Dendritic cell treated with granulocyte-macrophage colony-stimulating factor and Interleukin-4, amounts not matched to agents 40 ng/mL and 50 ng/mL, for 4 days (primary cell): ENCODE measurements around the gene HRH1.

Experiments used
- H3K27ac Mint-ChIP-seq: one replicate; pipeline ENCODE4 v1.8.0; 2022; ENCODE audit warnings: mild to moderate bottlenecking, mixed read lengths
- H3K27me3 Mint-ChIP-seq: one replicate; pipeline ENCODE4 v1.8.0; 2022; ENCODE audit warnings: mild to moderate bottlenecking, mixed read lengths
- H3K36me3 Mint-ChIP-seq: one replicate; pipeline ENCODE4 v1.8.0; 2022; ENCODE audit warnings: low read depth, mixed read lengths
- H3K4me1 Mint-ChIP-seq: one replicate; pipeline ENCODE4 v1.8.0; 2022; ENCODE audit warnings: low read depth, mixed read lengths
- H3K4me3 Mint-ChIP-seq: one replicate; pipeline ENCODE4 v1.8.0; 2022; ENCODE audit warnings: mild to moderate bottlenecking, moderate library complexity, mixed read lengths
- H3K9me3 Mint-ChIP-seq: one replicate; pipeline ENCODE4 v1.8.0; 2022; ENCODE audit warnings: mixed read lengths
- intact Hi-C: fragments of 100-400 bp; cut with micrococcal nuclease; formaldehyde crosslinking; loops from one replicate; pipeline ENCODE4 v1.15.0; 2022

HRH1 gene

DNA sequence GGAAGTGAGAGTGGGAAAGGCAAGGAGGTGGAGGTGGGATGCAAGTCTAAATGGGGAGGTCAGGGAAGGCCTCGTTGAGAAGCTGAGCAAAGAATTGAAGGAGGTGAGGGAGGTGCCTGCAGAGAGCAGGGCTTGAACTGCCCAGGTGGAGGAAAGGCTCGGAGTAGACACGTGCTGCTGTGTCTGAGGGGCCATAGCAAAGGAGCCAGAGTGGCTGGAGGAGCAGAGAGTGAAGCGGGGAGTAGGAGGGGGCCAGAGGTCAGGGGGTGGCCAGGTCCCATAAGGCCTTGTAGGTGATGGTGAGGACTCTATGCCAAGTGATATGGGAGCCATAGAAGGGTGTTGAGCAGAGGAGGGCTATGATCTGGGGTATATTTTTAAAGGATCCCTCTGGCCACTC lies 21.4 kb upstream of the HRH1 start:
- Mint-ChIP-seq H3K27me3 (peaks cover 6% of the 10 kb centered on the region), H3K9me3 (no peaks in the 10 kb centered on the region), H3K4me3 (no peak overlapping the region), H3K36me3 (no peaks in the 10 kb centered on the region), H3K4me1 (peaks cover 11% of the 10 kb centered on the region), H3K27ac (no peak overlapping the region)
- intact Hi-C loops = no loop called here

DNA sequence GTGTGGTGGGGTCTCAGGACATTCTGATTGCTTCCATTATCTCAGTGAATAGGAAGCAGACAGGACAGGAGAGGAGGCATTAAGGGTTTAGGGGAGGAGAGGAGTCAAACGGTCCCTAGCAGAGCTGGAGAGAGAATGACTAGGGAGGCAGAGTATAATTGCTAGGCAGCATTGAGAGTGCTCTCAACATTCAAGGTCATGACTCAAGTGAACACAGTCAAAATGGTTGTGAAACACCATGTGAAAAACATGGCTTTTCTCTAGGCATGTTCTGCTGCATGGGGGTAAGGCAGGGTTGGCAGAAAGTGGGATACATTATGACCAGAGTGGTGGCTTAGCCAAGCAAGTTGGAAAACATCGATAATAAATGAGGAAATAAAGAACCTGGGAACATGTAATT lies 19.5 kb upstream of the HRH1 start:
- H3K9me3 Mint-ChIP-seq = no peaks in the 10 kb centered on the region
- no peak overlapping the region for H3K4me3 Mint-ChIP-seq
- peaks cover 3% of the 10 kb centered on the region for H3K27me3 Mint-ChIP-seq
- no peak overlapping the region for H3K27ac Mint-ChIP-seq
- intact Hi-C loops = no loop called here
- peaks cover 21% of the 10 kb centered on the region for H3K4me1 Mint-ChIP-seq
- H3K36me3 Mint-ChIP-seq = no peaks in the 10 kb centered on the region

DNA sequence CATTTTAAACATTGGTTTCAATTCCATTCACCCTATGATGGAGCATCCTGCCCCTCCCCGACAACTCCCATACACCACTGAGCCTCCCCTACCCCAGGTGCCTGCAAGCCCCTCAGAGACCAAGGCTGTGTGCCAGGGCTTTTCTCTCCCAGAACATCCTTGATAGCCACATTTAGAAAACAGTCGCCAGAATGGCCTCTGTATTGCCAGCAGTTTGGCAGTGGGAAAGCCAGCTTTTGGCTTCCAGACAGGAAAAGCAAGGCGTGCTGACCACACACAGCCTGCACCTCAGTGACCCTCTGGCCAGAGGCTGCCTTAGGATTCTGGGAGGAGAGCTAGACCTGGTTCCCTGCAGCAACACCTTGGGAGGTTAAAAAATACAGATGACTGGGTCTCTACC lies 18.2 kb upstream of the HRH1 start:
- H3K36me3 Mint-ChIP-seq = no peaks in the 10 kb centered on the region
- H3K27me3 Mint-ChIP-seq = peaks cover 3% of the 10 kb centered on the region
- intact Hi-C loops = no loop called here
- no peaks in the 10 kb centered on the region for H3K9me3 Mint-ChIP-seq
- no peak overlapping the region for H3K27ac Mint-ChIP-seq
- H3K4me1 Mint-ChIP-seq = peaks cover 34% of the 10 kb centered on the region
- no peak overlapping the region for H3K4me3 Mint-ChIP-seq

DNA sequence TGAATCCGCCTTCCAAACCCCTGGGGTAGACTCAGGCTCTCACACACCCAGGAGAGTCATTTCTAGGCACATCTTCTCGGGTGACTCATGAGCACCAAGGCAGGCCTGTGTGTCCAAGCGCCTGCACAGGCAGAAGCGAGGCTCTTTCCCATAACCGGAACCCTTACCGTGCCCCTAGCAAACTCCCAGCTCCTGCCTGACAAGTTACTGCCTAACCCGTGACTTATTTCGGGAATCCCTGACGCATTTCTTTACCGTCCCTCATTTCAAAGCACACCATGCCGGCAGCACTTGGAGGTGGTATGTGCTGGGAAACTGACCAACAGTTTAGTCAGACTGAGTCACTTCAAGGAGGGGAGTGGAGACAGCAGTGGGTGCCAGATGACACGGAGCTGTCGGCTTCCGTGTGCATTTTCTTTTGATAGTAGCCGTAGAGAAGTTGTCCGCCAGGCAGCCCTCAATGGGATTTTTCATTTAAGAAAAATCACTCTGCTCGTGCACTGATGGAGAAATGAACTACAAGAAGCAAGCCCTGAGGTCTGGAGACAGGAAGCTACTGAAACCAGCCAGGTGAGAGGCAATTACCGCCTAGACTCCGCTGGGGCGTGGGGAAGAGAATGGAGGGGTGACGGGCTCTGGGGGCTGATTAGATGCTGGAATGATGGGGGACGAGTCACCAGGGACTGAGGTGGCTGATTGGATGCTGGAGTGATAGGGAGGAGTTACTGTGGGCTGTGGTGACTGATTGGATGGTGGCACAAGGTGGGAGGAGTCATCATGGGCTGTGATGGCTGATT lies 17.3 kb upstream of the HRH1 start:
- H3K36me3 Mint-ChIP-seq = no peaks in the 10 kb centered on the region
- no peak overlapping the region for H3K4me3 Mint-ChIP-seq
- peak overlapping the region; percentile 45 for H3K27ac Mint-ChIP-seq
- intact Hi-C loops = no loop called here
- H3K27me3 Mint-ChIP-seq = peaks cover 3% of the 10 kb centered on the region
- no peaks in the 10 kb centered on the region for H3K9me3 Mint-ChIP-seq
- peaks cover 43% of the 10 kb centered on the region for H3K4me1 Mint-ChIP-seq

DNA sequence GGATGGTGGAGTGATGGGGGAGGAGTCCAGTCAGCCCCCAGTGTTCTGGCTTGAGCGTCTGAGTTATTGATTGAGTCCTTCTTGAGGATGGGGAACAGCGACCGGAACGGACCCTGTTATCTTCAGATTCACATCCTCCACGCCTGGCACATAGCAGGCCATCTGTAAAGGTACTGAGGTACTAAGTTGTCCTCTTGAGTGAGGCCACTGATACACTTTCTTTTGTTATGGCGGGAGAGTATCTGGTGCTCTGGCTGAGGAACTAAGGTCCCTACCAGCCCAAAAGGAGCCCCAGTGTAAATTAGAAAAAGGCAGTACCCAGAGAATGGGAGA lies 16.7 kb upstream of the HRH1 start:
- peaks cover 49% of the 10 kb centered on the region for H3K4me1 Mint-ChIP-seq
- no peaks in the 10 kb centered on the region for H3K9me3 Mint-ChIP-seq
- H3K4me3 Mint-ChIP-seq = no peak overlapping the region
- peaks cover 3% of the 10 kb centered on the region for H3K27me3 Mint-ChIP-seq
- H3K36me3 Mint-ChIP-seq = no peaks in the 10 kb centered on the region
- intact Hi-C loops = no loop called here
- H3K27ac Mint-ChIP-seq = peak overlapping the region; percentile 45

DNA sequence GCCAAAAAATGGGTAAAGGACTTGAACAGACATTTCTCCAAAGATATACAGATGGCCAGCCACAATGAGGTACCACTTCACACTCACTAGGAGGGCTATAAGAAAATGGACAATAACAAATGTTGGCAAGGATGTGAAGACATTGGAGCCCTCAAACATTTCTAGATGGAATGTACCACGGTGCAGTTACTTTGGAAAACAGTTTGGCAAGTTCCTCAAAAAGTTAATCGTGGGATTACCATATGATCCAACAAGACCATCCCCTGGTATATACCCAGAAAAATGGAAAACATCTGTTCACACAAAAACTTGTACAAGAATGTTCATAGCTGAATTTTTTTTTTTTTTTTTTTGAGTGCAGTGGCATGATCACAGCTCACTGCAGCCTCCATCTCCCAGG lies 15.9 kb upstream of the HRH1 start:
- intact Hi-C loops = no loop called here
- H3K4me3 Mint-ChIP-seq = no peak overlapping the region
- no peaks in the 10 kb centered on the region for H3K9me3 Mint-ChIP-seq
- H3K27me3 Mint-ChIP-seq = peaks cover 6% of the 10 kb centered on the region
- H3K36me3 Mint-ChIP-seq = no peaks in the 10 kb centered on the region
- H3K27ac Mint-ChIP-seq = no peak overlapping the region
- H3K4me1 Mint-ChIP-seq = peaks cover 57% of the 10 kb centered on the region

DNA sequence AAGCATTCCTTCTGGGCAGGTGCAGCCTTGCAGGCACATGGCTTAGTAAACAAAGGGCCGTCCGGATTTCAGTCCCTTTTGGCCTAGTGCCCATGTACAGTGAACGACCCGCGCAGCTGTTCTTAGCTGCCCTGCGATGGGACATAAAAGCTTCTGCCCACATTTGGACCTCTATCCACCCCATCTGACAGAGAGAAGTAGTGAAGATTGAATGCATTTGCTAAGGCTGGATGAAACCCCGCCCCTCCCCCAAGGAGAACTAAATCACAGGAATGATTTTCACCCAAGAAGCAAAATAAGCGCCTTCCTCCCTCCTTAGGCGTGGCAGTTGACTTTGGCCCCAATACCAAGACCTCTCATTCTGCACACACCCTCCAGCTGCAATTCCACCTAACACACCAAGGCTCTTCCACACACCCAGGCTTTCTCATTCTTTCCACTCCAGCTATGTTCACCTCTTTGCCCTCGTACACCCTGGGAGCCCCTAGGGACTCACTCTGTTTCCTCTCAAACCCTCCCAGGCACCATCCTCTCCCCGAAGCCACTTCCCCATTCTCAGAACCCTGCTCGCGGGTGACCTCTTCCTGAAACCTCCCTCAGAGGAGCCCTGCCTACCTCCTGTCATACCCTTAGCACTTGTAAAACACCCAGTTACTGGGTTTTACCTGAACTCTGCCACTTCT lies 14.1 kb upstream of the HRH1 start:
- no peaks in the 10 kb centered on the region for H3K9me3 Mint-ChIP-seq
- peak overlapping the region; percentile 88 for H3K27ac Mint-ChIP-seq
- H3K4me1 Mint-ChIP-seq = peaks cover 75% of the 10 kb centered on the region
- H3K4me3 Mint-ChIP-seq = peak overlapping the region; percentile 57
- intact Hi-C loops = loop anchor here (5.0 kb wide), 1 partner anchor 63 kb away; no protein-coding TSS in a partner anchor
- H3K36me3 Mint-ChIP-seq = no peaks in the 10 kb centered on the region
- H3K27me3 Mint-ChIP-seq = peaks cover 9% of the 10 kb centered on the region

DNA sequence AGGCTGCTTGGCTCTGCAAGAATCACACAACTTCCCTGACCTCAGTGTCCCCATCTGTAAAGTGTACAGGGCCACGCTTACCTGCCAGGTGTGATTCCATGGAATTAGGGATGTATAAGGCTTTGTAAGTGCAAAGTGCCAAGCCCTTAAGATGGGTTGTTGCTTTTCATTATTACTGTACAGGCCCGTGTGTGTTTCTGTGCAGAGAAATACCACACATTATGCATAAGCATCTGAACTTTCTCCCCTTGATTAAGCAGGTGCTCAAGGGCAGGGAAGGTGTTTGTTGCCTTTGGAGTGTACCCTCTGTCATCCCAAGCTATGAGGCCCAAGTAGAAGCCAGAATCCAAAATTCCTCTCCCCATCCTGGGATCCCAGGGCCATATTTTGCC lies 13.6 kb upstream of the HRH1 start:
- Mint-ChIP-seq H3K27me3 (peaks cover 10% of the 10 kb centered on the region), H3K9me3 (no peaks in the 10 kb centered on the region), H3K27ac (peak overlapping the region; percentile 88), H3K4me1 (peaks cover 80% of the 10 kb centered on the region), H3K4me3 (peak overlapping the region; percentile 57), H3K36me3 (no peaks in the 10 kb centered on the region)
- intact Hi-C loops = loop anchor here (5.0 kb wide), 1 partner anchor 63 kb away; no protein-coding TSS in a partner anchor

DNA sequence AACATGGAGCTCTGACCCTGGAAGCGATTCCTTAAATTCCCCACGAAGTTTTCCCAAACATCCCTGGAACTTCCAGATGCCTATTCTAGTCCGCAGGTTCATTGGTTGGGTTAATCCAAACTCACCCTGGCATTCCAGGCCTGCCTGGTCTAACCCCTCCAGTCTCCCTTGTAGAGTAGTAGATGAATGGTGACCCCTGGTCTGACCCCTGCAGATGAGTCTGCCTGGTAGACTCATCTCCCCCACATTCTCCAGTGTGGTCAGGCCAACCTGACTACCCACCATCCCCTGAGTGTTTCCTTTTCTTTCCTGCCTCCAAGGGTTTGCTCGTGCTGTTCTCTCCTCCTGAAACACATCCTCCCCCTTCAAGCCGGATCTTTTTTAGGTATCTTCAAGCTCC lies 10.8 kb upstream of the HRH1 start:
- no peak overlapping the region for H3K4me3 Mint-ChIP-seq
- H3K4me1 Mint-ChIP-seq = peaks cover 90% of the 10 kb centered on the region
- peaks cover 8% of the 10 kb centered on the region for H3K9me3 Mint-ChIP-seq
- H3K36me3 Mint-ChIP-seq = peaks cover 10% of the 10 kb centered on the region
- peaks cover 7% of the 10 kb centered on the region for H3K27me3 Mint-ChIP-seq
- H3K27ac Mint-ChIP-seq = peak overlapping the region; percentile 88
- intact Hi-C loops = loop anchor here (5.0 kb wide), 1 partner anchor 66 kb away; no protein-coding TSS in a partner anchor

DNA sequence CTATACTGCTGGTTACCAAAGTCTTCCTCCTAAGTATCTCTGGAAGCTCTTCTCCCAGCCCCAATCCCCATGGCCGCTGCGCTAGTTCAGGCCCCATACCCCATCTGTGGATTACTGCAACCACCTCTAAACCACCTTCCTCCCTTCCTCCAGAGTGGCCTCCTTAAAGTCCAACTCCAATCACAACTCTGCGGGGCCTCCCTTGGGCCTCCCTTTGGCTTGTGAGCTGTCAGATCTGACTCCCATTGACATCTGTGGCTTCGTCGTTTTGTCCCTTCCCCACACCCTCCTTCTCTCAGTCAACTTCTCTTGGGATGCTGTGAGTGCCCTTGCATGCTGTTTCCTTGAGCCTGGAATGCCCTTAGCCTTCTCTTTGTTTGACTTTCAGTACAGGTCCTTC lies 9.3 kb upstream of the HRH1 start:
- H3K4me3 Mint-ChIP-seq = no peak overlapping the region
- peaks cover 12% of the 10 kb centered on the region for H3K36me3 Mint-ChIP-seq
- H3K27ac Mint-ChIP-seq = peak overlapping the region; percentile 88
- H3K27me3 Mint-ChIP-seq = peaks cover 7% of the 10 kb centered on the region
- peaks cover 95% of the 10 kb centered on the region for H3K4me1 Mint-ChIP-seq
- H3K9me3 Mint-ChIP-seq = peaks cover 9% of the 10 kb centered on the region
- intact Hi-C loops = loop anchor here (5.0 kb wide), 1 partner anchor 68 kb away; no protein-coding TSS in a partner anchor

DNA sequence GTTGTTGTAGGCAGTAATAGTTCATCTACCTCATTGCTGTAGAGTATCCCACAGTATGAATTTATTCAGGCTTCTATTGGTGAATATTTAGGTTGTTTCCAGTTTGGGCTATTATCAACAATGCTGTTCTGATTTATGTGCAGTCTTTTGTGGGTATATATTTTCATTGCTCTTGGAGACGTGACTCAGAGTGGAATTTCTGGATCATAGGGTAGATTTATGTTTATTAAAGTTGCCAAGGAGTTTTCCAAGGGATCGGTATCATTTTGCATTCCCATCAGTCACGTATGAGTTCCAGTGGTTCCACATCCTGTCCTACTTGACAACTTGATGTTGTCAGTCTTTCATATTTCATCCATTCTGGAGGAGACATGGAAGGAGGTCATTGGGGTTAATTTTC lies 8.4 kb upstream of the HRH1 start:
- Mint-ChIP-seq H3K36me3 (peaks cover 12% of the 10 kb centered on the region), H3K4me3 (no peak overlapping the region), H3K27ac (peak overlapping the region; percentile 34), H3K4me1 (peaks cover 95% of the 10 kb centered on the region), H3K27me3 (peaks cover 7% of the 10 kb centered on the region), H3K9me3 (peaks cover 9% of the 10 kb centered on the region)
- intact Hi-C loops = no loop called here

DNA sequence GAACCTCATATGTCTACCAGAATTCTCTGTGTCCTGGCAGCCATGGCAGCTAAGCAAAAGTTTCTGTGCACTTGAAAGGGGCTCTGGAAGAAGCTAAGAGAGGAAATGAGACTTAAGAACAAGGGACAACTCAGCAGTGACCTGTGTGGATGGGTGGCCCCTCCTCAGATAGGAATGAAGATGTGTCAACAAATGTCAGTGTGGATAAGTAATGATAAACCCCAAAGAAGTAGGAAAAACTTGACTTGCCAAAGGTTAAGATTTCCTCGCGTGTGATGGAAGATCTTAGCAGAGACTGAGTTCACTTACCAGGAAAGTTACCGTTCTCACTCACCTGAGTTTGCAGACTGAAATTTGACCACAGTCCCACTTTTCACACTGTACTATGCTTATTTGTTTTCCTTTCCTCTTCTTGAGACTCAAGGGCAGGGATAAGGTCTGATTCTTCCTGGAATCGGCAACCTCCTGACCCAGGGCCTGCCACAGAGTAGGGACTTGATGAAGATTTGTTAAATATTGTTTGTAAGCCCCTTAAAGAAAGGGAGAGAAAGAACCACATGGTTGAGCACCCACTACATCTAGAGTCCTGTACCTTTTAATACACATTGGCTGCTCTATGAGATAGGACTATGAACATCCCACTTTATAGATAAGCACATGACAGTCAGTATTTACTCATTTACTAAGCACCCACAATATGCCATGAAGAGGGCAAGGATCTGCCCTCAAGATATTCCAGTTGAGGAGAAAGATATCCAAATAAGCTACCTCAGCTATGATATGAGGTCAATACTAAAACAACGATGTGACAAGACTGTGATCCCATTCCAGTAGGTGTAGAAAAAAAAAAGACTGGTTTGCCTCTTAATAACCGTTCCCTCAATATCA lies 7.3 kb upstream of the HRH1 start:
- Mint-ChIP-seq H3K9me3 (peaks cover 9% of the 10 kb centered on the region), H3K4me1 (peaks cover 95% of the 10 kb centered on the region), H3K4me3 (no peak overlapping the region), H3K36me3 (peaks cover 12% of the 10 kb centered on the region), H3K27ac (peak overlapping the region; percentile 77), H3K27me3 (peaks cover 7% of the 10 kb centered on the region)
- intact Hi-C loops = no loop called here

DNA sequence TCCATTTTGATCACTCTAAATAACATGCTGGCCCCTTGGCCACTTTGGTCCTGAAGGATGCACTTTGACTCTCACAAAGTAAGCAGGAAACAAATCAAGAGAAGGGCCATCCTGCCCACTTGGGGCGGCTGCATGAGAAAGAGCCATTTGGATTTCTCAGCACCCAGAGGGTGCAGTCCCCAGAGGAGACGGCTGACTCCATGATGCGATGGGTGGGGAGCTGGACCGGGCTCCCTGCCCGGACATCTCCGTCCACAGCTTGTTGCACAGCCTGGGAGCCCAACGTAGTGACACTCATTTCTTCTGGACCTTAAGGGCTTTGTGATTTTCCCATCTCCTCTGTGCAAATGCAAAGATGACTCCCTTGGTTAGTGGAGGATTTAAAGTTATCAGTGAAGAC lies 4.0 kb upstream of the HRH1 start:
- Mint-ChIP-seq H3K36me3 (peaks cover 20% of the 10 kb centered on the region), H3K4me1 (peaks cover 84% of the 10 kb centered on the region), H3K4me3 (no peak overlapping the region), H3K27ac (peak overlapping the region; percentile 81), H3K9me3 (peaks cover 9% of the 10 kb centered on the region), H3K27me3 (peaks cover under 1% of the 10 kb centered on the region)
- intact Hi-C loops = no loop called here

DNA sequence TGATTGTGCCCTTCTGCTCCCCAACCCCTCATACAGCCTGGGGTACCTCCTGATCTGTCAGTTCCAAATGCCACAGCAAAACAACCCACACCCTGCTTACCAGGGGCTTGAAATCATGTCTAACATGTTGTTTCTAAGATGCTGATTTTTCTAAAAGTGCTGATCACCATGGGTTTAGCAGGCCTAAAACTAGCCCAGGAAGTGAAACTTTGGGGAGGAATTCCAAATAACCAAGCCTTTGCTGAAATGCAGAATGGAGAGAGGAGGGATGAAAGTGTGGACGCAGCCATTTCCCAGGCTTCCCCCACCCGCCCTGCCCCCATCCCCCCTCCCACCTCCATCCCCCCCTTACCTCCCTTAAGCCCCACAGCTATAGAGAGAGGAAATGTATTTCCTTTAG lies 2.0 kb upstream of the HRH1 start:
- Mint-ChIP-seq H3K36me3 (peaks cover 40% of the 10 kb centered on the region), H3K27ac (peak overlapping the region; percentile 81), H3K4me3 (peak overlapping the region; percentile 51), H3K9me3 (peaks cover 9% of the 10 kb centered on the region), H3K4me1 (peaks cover 81% of the 10 kb centered on the region), H3K27me3 (peaks cover 8% of the 10 kb centered on the region)
- intact Hi-C loops = no loop called here
